HG02798 (cell line): Measurements from ENCODE around the gene HERC4.
"Not testable (repeated sequence)": the region's sequence is repeated elsewhere in the genome, so short reads cannot be mapped to it uniquely, and the experiment has no call there.

Experiments
- ATAC-seq: cut with Tn5 transposase; IDR thresholded peaks from one replicate; pipeline ENCODE4 v1.9.1; 2021; ENCODE audit warnings: mild to moderate bottlenecking; ENCODE audit not compliant: unreplicated experiment, poor library complexity

HERC4 gene

GRCh38 chr10:68090586-68090985, 15.5 kb upstream of the HERC4 start:
- ATAC-seq = no peak

GRCh38 chr10:68088740-68089139, 13.7 kb upstream of the HERC4 start:
- peak; percentile 57 for ATAC-seq

GRCh38 chr10:68087685-68088401, 12.8 kb upstream of the HERC4 start:
- no peak for ATAC-seq

GRCh38 chr10:68086910-68087684, 12.0 kb upstream of the HERC4 start:
- ATAC-seq = no peak

- ATAC-seq = no peak
Observed at GRCh38 chr10:68086011-68086410, 10.9 kb upstream of the HERC4 start.

- ATAC-seq = no peak
Observed at GRCh38 chr10:68084469-68084868, 9.4 kb upstream of the HERC4 start.

GRCh38 chr10:68083953-68084352, 8.9 kb upstream of the HERC4 start:
- no peak for ATAC-seq

- no peak for ATAC-seq
Observed at GRCh38 chr10:68082872-68083271, 7.8 kb upstream of the HERC4 start.

GRCh38 chr10:68081916-68082315, 6.8 kb upstream of the HERC4 start:
- no peak for ATAC-seq

GRCh38 chr10:68080853-68081431, 5.9 kb upstream of the HERC4 start:
- no peak for ATAC-seq

GRCh38 chr10:68079434-68079833, 4.4 kb upstream of the HERC4 start:
- no peak for ATAC-seq

GRCh38 chr10:68077026-68077425, 1.9 kb upstream of the HERC4 start:
- ATAC-seq = no peak

- not testable (repeated sequence) for ATAC-seq
Observed at GRCh38 chr10:68076081-68076480, 998 bp upstream of the HERC4 start.

GRCh38 chr10:68075550-68076004, 494 bp upstream of the HERC4 start:
- no peak for ATAC-seq

- no peak for ATAC-seq
Observed at GRCh38 chr10:68074031-68074774, 880 bp downstream of the HERC4 start.

- ATAC-seq = no peak
Observed at GRCh38 chr10:68073631-68074030, 1.5 kb downstream of the HERC4 start.

GRCh38 chr10:68067508-68067907, 7.6 kb downstream of the HERC4 start:
- ATAC-seq = no peak

GRCh38 chr10:68067029-68067428, 8.1 kb downstream of the HERC4 start:
- no peak for ATAC-seq

GRCh38 chr10:68053553-68053952, 21.5 kb downstream of the HERC4 start:
- ATAC-seq = no peak

- no peak for ATAC-seq
Observed at GRCh38 chr10:68052463-68052862, 22.6 kb downstream of the HERC4 start.
